Panc1 (cell line): Measurements from ENCODE around the gene TMCC1. TPM values are rescaled to one million over a fixed set of nuclear protein-coding genes. Genes with fewer than 3 reads are reported as not detected.

Experiments
- ATAC-seq: fragments of 200-7000 bp; cut with Tn5 transposase; 2 replicates; pipeline ENCODE4 v1.9.1; 2020; ENCODE audit warnings: mild to moderate bottlenecking, moderate library complexity
- BruUV-seq: library from RNA; stranded (reverse); fragments of 400-500 nt; replicated peaks from 2 replicates; lab custom pipeline; 2021; lab: Mats Ljungman, UMichigan
- CTCF ChIA-PET: fragments of 300-600 bp; sonication (Branson Sonifier 250); formaldehyde crosslinking; loops from one replicate; lab custom pipeline; 2022; ENCODE audit warnings: antibody characterized with exemption; lab: Charles Lee
- POLR2A ChIA-PET: fragments of 300-600 bp; sonication (Branson Sonifier 250); formaldehyde crosslinking; loops from one replicate; lab custom pipeline; 2022; ENCODE audit warnings: antibody characterized with exemption; lab: Charles Lee
- DNase-seq: peaks from one replicate; pipeline ENCODE4 v3.0.0-alpha.2; 2010; ENCODE audit warnings: low read depth, low spot score
- H3K27ac ChIP-seq: 2 replicates; pipeline ENCODE4 v1.5.1; 2011; ENCODE audit warnings: mild to moderate bottlenecking, low read length, inconsistent platforms
- H3K27me3 ChIP-seq: fragments of 200-500 bp; sonication (Bioruptor generic); 2 replicates; pipeline ENCODE4 v1.6.0; 2014; ENCODE audit warnings: low read length, inconsistent platforms; ENCODE audit not compliant: control insufficient read depth, insufficient read depth
- H3K36me3 ChIP-seq: fragments of 200-500 bp; sonication (Bioruptor generic); 2 replicates; pipeline ENCODE4 v1.5.1; 2014; ENCODE audit warnings: inconsistent platforms, mild to moderate bottlenecking, low read length, moderate library complexity; ENCODE audit not compliant: control insufficient read depth, insufficient read depth
- H3K4me1 ChIP-seq: 2 replicates; pipeline ENCODE4 v1.5.1; 2011; ENCODE audit warnings: inconsistent platforms, mild to moderate bottlenecking, low read length, moderate library complexity; ENCODE audit not compliant: control insufficient read depth, insufficient read depth
- H3K4me3 ChIP-seq, 2 experiments: 2 replicates each; pipeline ENCODE4 v1.5.1; 2011 to 2012; ENCODE audit warnings: low read depth in 2 of 2, low read length in 2 of 2, mild to moderate bottlenecking in 2 of 2, inconsistent platforms in 1 of 2, moderate library complexity in 1 of 2
- H3K9me3 ChIP-seq: fragments of 200-500 bp; sonication (Bioruptor generic); 2 replicates; pipeline ENCODE4 v1.5.1; 2014; ENCODE audit warnings: low read depth, mild to moderate bottlenecking, inconsistent platforms, low read length, moderate library complexity; ENCODE audit not compliant: control insufficient read depth, insufficient read depth
- CTCF ChIP-seq: fragments of 450-650 bp; IDR thresholded peaks from 2 replicates; pipeline ENCODE4 v1.5.1; 2017; ENCODE audit warnings: mild to moderate bottlenecking
- POLR2AphosphoS5 ChIP-seq: IDR thresholded peaks from 2 replicates; pipeline ENCODE4 v1.6.1; 2012; ENCODE audit warnings: mild to moderate bottlenecking, low read depth, low read length, moderate library complexity
- SIN3A ChIP-seq: IDR thresholded peaks from 2 replicates; pipeline ENCODE4 v1.6.1; 2012; ENCODE audit warnings: low read depth, mild to moderate bottlenecking, low read length, moderate library complexity, borderline replicate concordance; ENCODE audit not compliant: insufficient read depth
- TCF7L2 ChIP-seq: IDR thresholded peaks from 2 replicates; pipeline ENCODE4 v1.6.1; 2011; ENCODE audit warnings: mild to moderate bottlenecking, low read depth, low read length, inconsistent platforms
- in situ Hi-C: cut with HindIII; loops from 2 replicates; pipeline ENCODE4 v1.10.0; 2016; ENCODE audit warnings: low sequenced_read_pairs, low pct_unique_long_range_greater_than_20kb
- intact Hi-C: fragments of 100-400 bp; cut with micrococcal nuclease; formaldehyde crosslinking; loops from one replicate; pipeline ENCODE4 v1.10.0; 2022; ENCODE audit not compliant: unreplicated experiment
- total RNA-seq: library from RNA; stranded (reverse); gene quantifications from one replicate; pipeline ENCODE4 v1.2.1, GENCODE V29; 2021; ENCODE audit not compliant: unreplicated experiment
- TF ChIP-seq, protein P1 (sequence below), 2 experiments: IDR thresholded peaks; 2 replicates each; pipeline ENCODE4 v1.6.1; 2011 to 2012; ENCODE audit warnings: low read depth in 2 of 2, control low read depth in 1 of 2, low read length in 1 of 2, mild to moderate bottlenecking in 1 of 2, moderate library complexity in 1 of 2; ENCODE audit not compliant: insufficient read depth in 1 of 2

TMCC1 gene
- total RNA-seq, 1 experiment from 2014 or later, result 33.2 TPM

DNA sequence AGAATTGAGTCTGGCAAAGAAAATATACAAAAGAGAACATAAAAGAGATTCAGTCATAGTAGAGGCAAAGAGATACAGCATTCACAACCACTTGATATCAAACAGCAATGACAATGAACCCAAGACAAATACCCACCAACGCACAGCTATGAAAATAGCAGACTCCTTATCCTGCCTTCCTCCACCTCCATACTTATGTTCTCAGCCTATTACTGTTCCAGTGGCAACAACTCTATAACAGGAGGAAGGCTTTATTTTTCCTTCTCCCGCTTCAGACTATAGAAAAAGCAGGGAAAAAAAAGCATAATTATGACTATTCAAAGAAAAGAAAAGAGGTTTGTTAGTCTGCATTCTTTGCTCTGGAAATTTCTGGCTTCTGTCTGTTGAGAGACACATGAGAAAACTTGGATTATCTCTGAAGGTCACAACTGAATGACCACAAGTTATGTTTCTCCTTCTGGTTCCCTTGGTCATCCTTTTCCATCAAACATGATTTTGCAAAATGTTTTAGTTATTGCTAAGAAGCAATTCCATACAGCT is 205.9 kb downstream of the TMCC1 start:
- H3K27ac ChIP-seq, result no peak overlapping the region; the same call in 1 of the 2 replicates
- POLR2A ChIA-PET, result no interaction called here
- BruUV-seq, result no TSS peak

DNA sequence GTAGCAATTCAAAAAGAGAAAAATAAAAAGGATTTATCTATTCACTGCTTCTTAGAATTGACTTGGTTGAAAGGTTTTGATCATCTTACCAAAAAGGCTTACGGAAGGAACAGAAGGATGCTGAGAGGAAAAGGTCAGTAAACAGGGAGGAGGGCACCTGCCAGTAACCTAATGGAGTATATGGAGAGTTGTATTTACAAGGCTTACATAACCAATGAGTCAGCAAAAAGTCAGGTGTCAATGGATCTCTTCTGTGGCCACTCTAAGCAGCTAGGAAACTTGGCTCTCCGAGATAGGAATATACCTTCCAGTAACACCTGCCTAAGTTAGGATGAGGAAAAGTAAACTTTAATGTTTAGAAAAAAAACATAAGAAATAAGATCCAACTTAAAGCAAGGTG is 206.6 kb downstream of the TMCC1 start:
- ATAC-seq (no peak), DNase-seq (no peak)
- no TSS peak for BruUV-seq
- peaks cover 10% of the 10 kb centered on the region for H3K4me1 ChIP-seq
- H3K27ac ChIP-seq, result no peak overlapping the region; the same call in 1 of the 2 replicates
- TF ChIP-seq SIN3A (no peak), CTCF (no peak), TCF7L2 (no peak)
- no peaks in the 10 kb centered on the region for H3K27me3 ChIP-seq
- H3K4me3 ChIP-seq, result no peak overlapping the region
- H3K36me3 ChIP-seq, result no peaks in the 10 kb centered on the region
- CTCF ChIA-PET, result no interaction called here
- POLR2A ChIA-PET, result interaction anchor here (0.5 to 1.0 kb wide), 2 partner anchors 34 to 39 kb away, joined by 3 read pairs; no protein-coding TSS in a partner anchor
- in situ Hi-C loops, result no loop called here
- intact Hi-C loops, result no loop called here
- no peaks in the 10 kb centered on the region for H3K9me3 ChIP-seq

More for the DNA sequence above, 205.9 kb downstream of the TMCC1 start:
- CTCF ChIA-PET, result no interaction called here
- DNase-seq, result no peak
- intact Hi-C loops (no loop called here), in situ Hi-C loops (no loop called here)
- H3K9me3 ChIP-seq, result no peaks in the 10 kb centered on the region
- peaks cover 10% of the 10 kb centered on the region for H3K4me1 ChIP-seq
- ATAC-seq, result no peak
- no peaks in the 10 kb centered on the region for H3K27me3 ChIP-seq
- no peak overlapping the region for H3K4me3 ChIP-seq
- H3K36me3 ChIP-seq, result no peaks in the 10 kb centered on the region
- TF ChIP-seq, protein P1, sequence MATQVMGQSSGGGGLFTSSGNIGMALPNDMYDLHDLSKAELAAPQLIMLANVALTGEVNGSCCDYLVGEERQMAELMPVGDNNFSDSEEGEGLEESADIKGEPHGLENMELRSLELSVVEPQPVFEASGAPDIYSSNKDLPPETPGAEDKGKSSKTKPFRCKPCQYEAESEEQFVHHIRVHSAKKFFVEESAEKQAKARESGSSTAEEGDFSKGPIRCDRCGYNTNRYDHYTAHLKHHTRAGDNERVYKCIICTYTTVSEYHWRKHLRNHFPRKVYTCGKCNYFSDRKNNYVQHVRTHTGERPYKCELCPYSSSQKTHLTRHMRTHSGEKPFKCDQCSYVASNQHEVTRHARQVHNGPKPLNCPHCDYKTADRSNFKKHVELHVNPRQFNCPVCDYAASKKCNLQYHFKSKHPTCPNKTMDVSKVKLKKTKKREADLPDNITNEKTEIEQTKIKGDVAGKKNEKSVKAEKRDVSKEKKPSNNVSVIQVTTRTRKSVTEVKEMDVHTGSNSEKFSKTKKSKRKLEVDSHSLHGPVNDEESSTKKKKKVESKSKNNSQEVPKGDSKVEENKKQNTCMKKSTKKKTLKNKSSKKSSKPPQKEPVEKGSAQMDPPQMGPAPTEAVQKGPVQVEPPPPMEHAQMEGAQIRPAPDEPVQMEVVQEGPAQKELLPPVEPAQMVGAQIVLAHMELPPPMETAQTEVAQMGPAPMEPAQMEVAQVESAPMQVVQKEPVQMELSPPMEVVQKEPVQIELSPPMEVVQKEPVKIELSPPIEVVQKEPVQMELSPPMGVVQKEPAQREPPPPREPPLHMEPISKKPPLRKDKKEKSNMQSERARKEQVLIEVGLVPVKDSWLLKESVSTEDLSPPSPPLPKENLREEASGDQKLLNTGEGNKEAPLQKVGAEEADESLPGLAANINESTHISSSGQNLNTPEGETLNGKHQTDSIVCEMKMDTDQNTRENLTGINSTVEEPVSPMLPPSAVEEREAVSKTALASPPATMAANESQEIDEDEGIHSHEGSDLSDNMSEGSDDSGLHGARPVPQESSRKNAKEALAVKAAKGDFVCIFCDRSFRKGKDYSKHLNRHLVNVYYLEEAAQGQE (IDR thresholded peaks at IDR 0.05; ENCODE audit: insufficient read depth in 1 of 2, low read depth in 2 of 2, low read length in 1 of 2), result no peak
- TF ChIP-seq TCF7L2, result no peak
- TF ChIP-seq CTCF, result no peak
- TF ChIP-seq SIN3A, result no peak
- TF ChIP-seq POLR2AphosphoS5, result no peak
